Muscle of arm (tissue), 12 donors: Measurements from ENCODE around the gene C5orf15. TPM values are rescaled to one million over a fixed set of nuclear protein-coding genes. Genes with fewer than 3 reads are reported as not detected.
"Not testable (repeated sequence)": the region's sequence is repeated elsewhere in the genome, so short reads cannot be mapped to it uniquely, and the experiment has no call there.

Experiments
- DNase-seq: peaks from one replicate; pipeline ENCODE4 v3.0.0-alpha.2; 2013
- polyA plus RNA-seq, 12 donors: library from polyadenylated mRNA; unstranded; fragments of 120-200 nt; gene quantifications; one replicate each; pipeline ENCODE4 v1.2.1, GENCODE V29; 2013; ENCODE audit not compliant: insufficient read length in 12 of 12

Gene C5orf15
- polyA plus RNA-seq, 12 donors: 60.6 to 77.9 (median 71.6) TPM; not detected in 1

GRCh38 chr5:133967124-133967523, 1.3 kb downstream of the C5orf15 start:
- no peak for DNase-seq

- no peak for DNase-seq
Observed at GRCh38 chr5:133966090-133966489, 2.3 kb downstream of the C5orf15 start.

- DNase-seq: no peak
Observed at GRCh38 chr5:133963493-133964128, 4.8 kb downstream of the C5orf15 start.

GRCh38 chr5:133962801-133963476, 5.5 kb downstream of the C5orf15 start:
- DNase-seq: no peak

DNA sequence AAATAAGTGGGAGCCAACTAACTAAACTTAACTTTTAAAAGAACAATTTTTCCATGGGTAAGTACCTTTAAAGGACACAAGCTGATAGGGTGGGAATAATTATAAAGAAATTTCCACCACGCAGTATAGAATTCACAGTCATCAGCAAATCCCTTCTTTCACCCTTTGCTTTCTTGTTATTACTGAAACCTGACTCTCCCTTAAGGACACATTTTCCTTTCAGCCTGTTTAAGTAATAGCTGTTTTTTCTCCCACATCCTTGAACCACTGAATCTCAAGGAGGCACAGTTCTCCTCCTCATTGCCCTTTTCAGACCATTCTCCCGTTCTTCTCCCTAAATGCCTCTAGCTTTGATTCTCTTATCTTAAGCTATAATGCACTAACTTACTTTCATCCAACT, 6.3 kb downstream of the C5orf15 start:
- no peak for DNase-seq

DNA sequence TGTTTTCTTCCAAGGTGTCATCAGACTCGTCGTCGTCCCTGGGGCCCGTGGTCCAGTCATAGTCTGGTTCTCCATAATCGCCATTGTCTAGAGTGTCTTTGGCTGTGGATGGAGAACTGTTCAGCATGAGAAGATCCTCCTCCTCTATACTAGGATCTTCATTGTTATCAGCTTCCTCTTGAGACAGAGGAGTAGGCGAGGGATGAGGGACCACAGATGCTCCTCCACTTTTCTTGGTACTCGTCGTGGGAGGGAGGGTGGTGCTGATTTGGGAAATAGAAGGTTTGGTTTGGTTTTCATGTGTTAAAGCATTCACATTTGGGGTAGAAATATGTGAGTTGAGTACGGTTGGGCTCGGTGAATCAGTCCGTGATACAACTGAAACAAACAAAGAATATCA, 8.8 kb downstream of the C5orf15 start:
- no peak for DNase-seq

GRCh38 chr5:133957591-133957990, 10.8 kb downstream of the C5orf15 start:
- DNase-seq: no peak

GRCh38 chr5:133957080-133957479, 11.3 kb downstream of the C5orf15 start:
- DNase-seq: no peak

DNA sequence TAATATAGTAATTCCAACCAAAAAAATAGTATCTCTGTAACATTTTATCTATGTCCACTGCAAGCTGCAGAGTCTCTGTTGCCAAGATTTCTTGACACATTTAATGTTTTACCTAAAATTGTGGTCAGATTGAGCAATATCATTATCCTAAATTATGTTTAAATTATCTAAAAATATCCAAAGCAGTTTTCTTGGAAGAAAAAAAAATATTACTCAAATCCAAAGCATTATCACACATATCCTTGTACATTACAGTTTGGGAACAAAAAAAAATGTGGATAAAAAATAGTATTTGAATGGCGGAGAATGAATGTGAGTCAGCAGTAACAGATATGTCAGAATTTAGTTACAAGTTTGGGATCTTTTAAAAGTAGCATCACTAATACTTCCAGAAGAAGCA, 12.2 kb downstream of the C5orf15 start:
- not testable (repeated sequence) for DNase-seq

DNA sequence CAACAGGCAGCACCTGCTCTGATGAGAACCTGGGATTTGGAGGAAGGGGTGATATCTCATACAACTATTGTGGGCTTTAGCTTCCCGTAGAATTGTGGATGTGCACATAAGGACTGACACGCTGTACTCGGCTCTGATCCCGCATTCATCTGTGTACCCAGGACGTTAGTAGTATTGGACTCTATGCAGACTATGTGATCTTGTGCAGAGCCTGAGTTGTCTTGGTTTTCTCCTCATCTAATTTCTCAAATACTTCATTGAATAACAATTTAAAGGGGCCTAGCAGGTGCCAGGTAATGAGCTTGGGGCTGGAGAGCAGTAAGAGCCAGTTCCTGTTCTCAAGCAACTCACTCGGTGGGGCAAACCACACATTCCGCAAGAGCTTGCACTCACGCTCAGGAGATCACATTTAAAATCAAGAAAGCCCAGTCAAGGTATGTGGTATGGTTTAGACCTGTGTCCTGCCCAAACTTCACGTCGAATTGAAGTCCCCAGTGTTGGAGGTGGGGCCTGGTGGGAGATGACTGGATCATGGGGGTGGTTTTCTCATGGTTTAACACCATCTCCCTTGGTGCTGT, 14.8 kb downstream of the C5orf15 start:
- DNase-seq: no peak

- no peak for DNase-seq
Observed at GRCh38 chr5:133952729-133953567, 15.5 kb downstream of the C5orf15 start.

GRCh38 chr5:133950821-133951612, 17.4 kb downstream of the C5orf15 start:
- DNase-seq: no peak

DNA sequence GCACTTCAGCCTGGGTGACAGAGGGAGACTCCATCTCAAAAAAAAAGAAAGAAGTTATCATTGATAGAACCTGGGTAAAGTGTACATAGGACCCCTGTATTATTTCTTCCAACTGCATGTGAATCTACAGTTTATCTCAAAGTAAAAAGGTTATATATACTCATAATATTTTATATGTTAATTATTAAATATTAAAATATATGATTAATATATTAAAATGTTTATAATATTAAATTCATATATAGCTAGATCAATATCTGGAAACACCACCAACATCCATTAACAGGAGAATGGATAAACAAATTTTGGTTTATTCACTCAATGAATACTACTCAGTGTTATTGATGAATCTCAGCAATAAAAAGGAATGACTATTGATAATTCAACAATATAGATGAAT, 19.7 kb downstream of the C5orf15 start:
- no peak for DNase-seq

DNA sequence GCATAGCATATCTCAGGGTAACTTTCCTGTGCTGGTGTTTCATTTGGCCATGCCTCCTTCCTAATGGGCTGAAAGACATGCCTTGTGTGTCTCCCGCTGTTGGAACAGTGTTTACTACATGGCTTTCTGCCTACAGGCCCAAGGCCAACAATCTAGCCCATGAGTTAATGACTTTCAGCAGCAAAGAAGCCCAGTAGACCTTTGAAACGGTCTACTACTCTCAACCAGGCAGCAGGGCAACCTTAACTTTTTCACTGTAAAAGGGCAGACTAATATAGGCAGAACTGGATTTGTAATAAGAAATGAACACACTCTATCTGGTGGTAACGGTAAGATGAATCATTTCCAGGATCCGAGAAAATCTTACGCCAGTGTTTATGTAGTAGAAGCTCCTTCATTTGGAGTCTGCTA, 21.0 kb downstream of the C5orf15 start:
- DNase-seq: no peak

GRCh38 chr5:133945568-133945967, 22.9 kb downstream of the C5orf15 start:
- DNase-seq: no peak

GRCh38 chr5:133944263-133945185, 23.9 kb downstream of the C5orf15 start:
- no peak for DNase-seq

DNA sequence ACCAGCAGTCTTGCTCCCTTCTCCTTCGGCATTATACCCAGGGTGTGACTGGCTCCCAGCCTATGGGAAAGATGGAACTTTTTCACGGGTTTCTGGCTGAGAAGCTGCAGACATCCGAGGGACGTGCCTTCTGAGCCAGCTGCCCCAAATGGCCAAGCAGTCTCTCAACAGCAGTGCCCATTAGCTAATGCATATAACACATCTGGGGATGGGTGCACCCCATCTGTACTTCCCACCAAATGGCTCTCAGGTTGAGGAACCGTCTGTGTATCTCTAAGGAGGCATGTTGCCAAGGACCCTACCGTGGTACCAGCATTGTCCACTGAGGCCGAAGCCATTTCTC, 25.0 kb downstream of the C5orf15 start:
- no peak for DNase-seq

- no peak for DNase-seq
Observed at GRCh38 chr5:133942614-133943474, 25.6 kb downstream of the C5orf15 start.

- no peak for DNase-seq
Observed at GRCh38 chr5:133941456-133942196, 26.8 kb downstream of the C5orf15 start.
